K562 treated with DMSO at 1 percent for 4 hours (cell line): ENCODE measurements around the gene ESX1. TPM values are rescaled to one million over a fixed set of nuclear protein-coding genes. Genes with fewer than 3 reads are reported as not detected.

Source experiments
- total RNA-seq: library from RNA; unstranded; fragments of 300-600 nt; gene quantifications from 2 replicates; pipeline ENCODE4 v1.2.3, GENCODE V29; 2022; ENCODE audit not compliant: insufficient read depth

ESX1 gene
- total RNA-seq = not detected in 2 replicates

GRCh38 chrX:104254442-104255115, at the start of gene ESX1:
TSS of gene ESX1 (minus strand) at chrX:104254933. CDS start at chrX:104254849, 84 bp downstream.

Other genes with a start within 250 kb of the ESX1 start
- not detected in 2 replicates for gene H2BW1, start 241.2 kb downstream of the ESX1 start, total RNA-seq
- gene H2BW2, start 215.0 kb downstream of the ESX1 start, total RNA-seq = not detected in 2 replicates
- gene TMSB15C, start 178.7 kb downstream of the ESX1 start, total RNA-seq = not detected in 2 replicates
- gene ZCCHC18, start 142.4 kb downstream of the ESX1 start, total RNA-seq = not detected in 2 replicates
- 3.1 and 4.1 TPM in 2 replicates for gene SLC25A53, start 97.9 kb downstream of the ESX1 start, total RNA-seq
- gene FAM199X, start 88.5 kb downstream of the ESX1 start, total RNA-seq = 8.0 and 9.6 TPM in 2 replicates